Neuron (in vitro differentiated cells): ENCODE data around the gene ELSPBP1.
"Not testable (repeated sequence)": the region's sequence is repeated elsewhere in the genome, so short reads cannot be mapped to it uniquely, and the experiment has no call there.

Source experiments
- H2AFZ ChIP-seq: one replicate; pipeline ENCODE4 v1.6.1; 2013; ENCODE audit warnings: low read depth, mild to moderate bottlenecking, inconsistent platforms, low read length, moderate library complexity
- H3K27me3 ChIP-seq: one replicate; pipeline ENCODE4 v1.6.1; 2013; ENCODE audit warnings: low read length; ENCODE audit not compliant: insufficient read depth
- H3K36me3 ChIP-seq: one replicate; pipeline ENCODE4 v1.6.1; 2013; ENCODE audit warnings: low read length; ENCODE audit not compliant: insufficient read depth
- H3K4me1 ChIP-seq: one replicate; pipeline ENCODE4 v1.6.1; 2013; ENCODE audit warnings: low read length; ENCODE audit not compliant: insufficient read depth
- H3K4me3 ChIP-seq: 2 replicates; pipeline ENCODE4 v1.5.1; 2013; ENCODE audit warnings: mild to moderate bottlenecking, low read length, moderate library complexity
- H3K9me3 ChIP-seq: one replicate; pipeline ENCODE4 v1.6.1; 2013; ENCODE audit warnings: low read length

ELSPBP1 gene

GRCh38 chr19:47994209-47994802 is at the start of gene ELSPBP1:
ELSPBP1 (plus strand) TSS chr19:47994632; CDS start chr19:48008668, 14,036 bp downstream.
- Histone ChIP-seq H3K9me3 (no peaks in the 10 kb centered on the region), H3K4me3 (no peak within 1 kb of the TSS), H3K4me1 (no peaks in the 10 kb centered on the region), H3K27me3 (no peaks in the 10 kb centered on the region), H3K36me3 (no peaks in the 10 kb centered on the region), H2AFZ (no peak within 1 kb of the TSS)

GRCh38 chr19:47949852-47950521 is 44.4 kb upstream of the ELSPBP1 start:
- not testable (repeated sequence) for H3K4me1 ChIP-seq, H3K4me3 ChIP-seq, H3K27me3 ChIP-seq, H3K9me3 ChIP-seq, H2AFZ ChIP-seq, H3K36me3 ChIP-seq

GRCh38 chr19:47952132-47952531 is 42.3 kb upstream of the ELSPBP1 start:
- H2AFZ ChIP-seq, H3K36me3 ChIP-seq, H3K4me3 ChIP-seq, H3K9me3 ChIP-seq, H3K4me1 ChIP-seq, H3K27me3 ChIP-seq: not testable (repeated sequence)

DNA sequence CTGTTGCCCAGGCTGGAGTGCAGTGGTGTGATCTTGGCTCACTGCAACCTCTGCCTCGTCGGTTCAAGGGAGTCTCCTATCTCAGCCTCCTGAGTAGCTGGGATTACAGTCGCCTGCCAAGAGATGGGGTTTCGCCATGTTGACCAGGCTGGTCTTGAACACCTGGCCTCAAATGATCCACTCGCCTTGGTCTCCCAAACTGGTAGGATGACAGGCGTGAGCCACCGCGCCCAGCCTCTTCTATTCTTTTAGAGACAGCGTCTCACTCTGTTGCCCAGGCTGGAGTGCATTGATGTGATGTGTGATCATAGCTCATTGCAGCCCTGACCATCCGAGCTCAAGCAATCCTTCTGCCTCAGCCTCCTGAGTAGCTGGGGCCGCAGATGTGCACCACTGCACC is 38.5 kb upstream of the ELSPBP1 start:
- not testable (repeated sequence) for H2AFZ ChIP-seq, H3K36me3 ChIP-seq, H3K4me1 ChIP-seq, H3K4me3 ChIP-seq, H3K9me3 ChIP-seq, H3K27me3 ChIP-seq

DNA sequence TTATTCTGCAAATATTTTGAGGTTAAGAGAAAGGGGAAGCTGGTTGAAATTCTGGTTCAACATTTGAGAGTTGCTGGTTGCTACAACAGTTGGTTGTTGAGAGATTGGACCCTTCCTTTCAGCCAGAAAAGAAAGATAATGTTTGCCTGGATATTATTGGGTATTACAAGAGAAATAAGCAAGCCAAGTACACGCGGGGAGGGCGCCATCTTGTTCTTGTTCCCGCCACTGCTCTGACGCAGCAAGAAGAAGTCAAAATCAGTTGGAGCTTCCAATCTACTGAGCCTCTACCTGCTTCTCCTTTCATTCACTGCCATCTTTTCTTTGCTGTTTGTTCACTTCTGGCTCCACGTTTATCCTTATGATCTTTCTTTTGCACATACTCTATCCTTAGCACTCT is 20.9 kb upstream of the ELSPBP1 start:
- H3K4me3 ChIP-seq: no peak overlapping the region
- H3K36me3 ChIP-seq: no peaks in the 10 kb centered on the region
- H3K9me3 ChIP-seq: no peaks in the 10 kb centered on the region
- no peak overlapping the region for H2AFZ ChIP-seq
- no peaks in the 10 kb centered on the region for H3K27me3 ChIP-seq
- no peaks in the 10 kb centered on the region for H3K4me1 ChIP-seq

DNA sequence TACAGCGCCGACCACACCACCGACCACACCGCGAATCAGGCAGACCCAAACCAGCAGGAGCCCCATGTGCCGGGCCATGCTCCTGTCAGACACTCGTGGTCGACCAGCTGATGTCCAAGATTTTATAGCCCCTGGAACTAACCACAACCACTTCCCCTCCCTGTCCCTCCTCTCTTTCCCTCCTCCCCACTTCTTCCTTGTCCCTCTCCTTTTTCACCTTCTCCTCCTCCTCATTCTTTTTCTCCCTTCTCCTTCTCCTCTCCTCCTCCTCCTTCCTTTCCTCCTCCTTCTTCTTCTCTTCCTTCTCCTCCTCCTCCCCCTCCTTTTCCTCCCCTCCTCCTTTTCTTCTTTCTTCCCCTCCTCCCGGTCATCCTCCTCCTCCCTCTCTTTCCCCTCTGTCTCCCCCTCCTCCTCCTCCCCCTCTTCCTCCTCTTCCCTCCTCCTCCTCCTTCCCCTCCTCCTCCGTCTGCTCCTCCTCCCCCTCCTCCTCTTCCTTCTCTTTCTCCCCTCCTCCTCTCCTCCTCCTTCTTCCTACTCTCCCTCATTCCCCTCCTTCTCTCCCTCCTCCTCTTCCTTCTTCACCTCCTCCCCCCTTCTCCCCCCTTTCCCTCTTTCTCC is 3.1 kb upstream of the ELSPBP1 start:
- peaks cover 2% of the 10 kb centered on the region for H3K27me3 ChIP-seq

GRCh38 chr19:47992070-47992469 is 2.4 kb upstream of the ELSPBP1 start, which contains the start of gene BSPH1:
BSPH1 (minus strand) TSS chr19:47992170; CDS start chr19:47992081, 89 bp downstream.
- Histone ChIP-seq H2AFZ (no peak within 1 kb of the TSS), H3K4me1 (no peaks in the 10 kb centered on the region)

More for the DNA sequence above, 3.1 kb upstream of the ELSPBP1 start:
- H3K36me3 ChIP-seq: no peaks in the 10 kb centered on the region
- H2AFZ ChIP-seq: no peak overlapping the region
- H3K9me3 ChIP-seq: no peaks in the 10 kb centered on the region
- no peaks in the 10 kb centered on the region for H3K4me1 ChIP-seq
- no peak overlapping the region for H3K4me3 ChIP-seq

DNA sequence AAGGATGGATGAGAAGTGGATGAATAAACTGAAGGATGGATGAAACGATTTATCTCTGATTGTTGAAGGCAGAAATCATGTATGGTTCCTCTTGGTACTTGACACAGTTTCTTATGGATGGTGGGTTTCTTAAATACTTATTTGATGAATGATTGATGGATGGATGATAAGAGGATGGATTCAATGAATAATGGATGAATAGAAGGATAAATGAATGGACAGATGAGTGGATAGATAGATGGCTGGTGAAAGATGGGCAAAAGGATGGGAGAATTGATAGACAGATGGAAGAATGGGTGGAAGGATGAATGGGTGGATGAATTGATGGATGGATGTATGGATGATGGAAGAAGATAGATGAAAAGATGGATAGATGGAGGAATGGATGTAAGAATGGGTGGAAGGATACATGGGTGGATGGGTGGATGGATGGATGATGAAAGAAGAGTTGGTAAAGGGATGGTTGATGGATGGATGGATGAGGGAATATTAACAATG is 1.8 kb downstream of the ELSPBP1 start:
- no peaks in the 10 kb centered on the region for H3K27me3 ChIP-seq
- H3K4me3 ChIP-seq: no peak overlapping the region
- H3K4me1 ChIP-seq: no peaks in the 10 kb centered on the region
- no peaks in the 10 kb centered on the region for H3K36me3 ChIP-seq
- H3K9me3 ChIP-seq: no peaks in the 10 kb centered on the region
- no peak overlapping the region for H2AFZ ChIP-seq

More at GRCh38 chr19:47992070-47992469, 2.4 kb upstream of the ELSPBP1 start, which contains the start of gene BSPH1:
- Histone ChIP-seq H3K9me3 (no peaks in the 10 kb centered on the region), H3K27me3 (peaks cover 2% of the 10 kb centered on the region), H3K36me3 (no peaks in the 10 kb centered on the region), H3K4me3 (no peak within 1 kb of the TSS)

GRCh38 chr19:47998800-47999199 is 4.4 kb downstream of the ELSPBP1 start:
- Histone ChIP-seq H3K4me3 (no peak overlapping the region), H2AFZ (no peak overlapping the region), H3K36me3 (no peaks in the 10 kb centered on the region), H3K27me3 (no peaks in the 10 kb centered on the region), H3K9me3 (no peaks in the 10 kb centered on the region), H3K4me1 (no peaks in the 10 kb centered on the region)

GRCh38 chr19:48000846-48001245 is 6.4 kb downstream of the ELSPBP1 start:
- no peak overlapping the region for H3K4me3 ChIP-seq
- no peaks in the 10 kb centered on the region for H3K27me3 ChIP-seq
- H3K9me3 ChIP-seq: no peaks in the 10 kb centered on the region
- H2AFZ ChIP-seq: no peak overlapping the region
- H3K36me3 ChIP-seq: no peaks in the 10 kb centered on the region
- no peaks in the 10 kb centered on the region for H3K4me1 ChIP-seq

DNA sequence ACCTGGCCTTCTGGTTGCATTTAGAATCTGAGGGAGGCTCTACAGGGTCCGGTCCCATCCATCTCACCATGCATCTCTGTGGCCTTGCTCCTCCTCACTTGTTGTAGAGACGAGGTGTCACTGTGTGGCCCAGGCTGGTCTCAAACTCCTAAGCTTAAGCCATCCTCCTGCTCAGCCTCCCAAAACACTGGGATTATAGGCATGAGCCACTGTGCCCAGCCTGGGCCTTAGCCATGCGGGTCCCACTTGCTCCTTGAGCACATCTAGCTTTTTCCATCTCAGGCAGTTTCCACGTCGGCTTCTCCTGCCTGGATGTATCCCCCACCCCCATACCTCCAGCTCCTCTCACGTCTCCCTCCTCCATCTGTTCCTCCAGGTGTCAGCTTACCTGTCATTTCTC is 9.8 kb downstream of the ELSPBP1 start:
- Histone ChIP-seq H3K9me3 (no peaks in the 10 kb centered on the region), H3K27me3 (no peaks in the 10 kb centered on the region), H2AFZ (no peak overlapping the region), H3K36me3 (no peaks in the 10 kb centered on the region), H3K4me1 (no peaks in the 10 kb centered on the region), H3K4me3 (no peak overlapping the region)

- Histone ChIP-seq H2AFZ (no peak overlapping the region), H3K9me3 (no peaks in the 10 kb centered on the region), H3K27me3 (no peaks in the 10 kb centered on the region), H3K36me3 (no peaks in the 10 kb centered on the region), H3K4me1 (no peaks in the 10 kb centered on the region), H3K4me3 (no peak overlapping the region)
Measured at GRCh38 chr19:48006762-48007161, 12.3 kb downstream of the ELSPBP1 start.

GRCh38 chr19:48010932-48011758 is 16.7 kb downstream of the ELSPBP1 start:
- H3K4me1 ChIP-seq: no peaks in the 10 kb centered on the region
- H2AFZ ChIP-seq: no peak overlapping the region
- no peaks in the 10 kb centered on the region for H3K9me3 ChIP-seq
- H3K36me3 ChIP-seq: no peaks in the 10 kb centered on the region
- H3K27me3 ChIP-seq: no peaks in the 10 kb centered on the region
- H3K4me3 ChIP-seq: no peak overlapping the region
